AG04450 (cell line): ENCODE results near the gene MRGPRF. TPM values are rescaled to one million over a fixed set of nuclear protein-coding genes. Genes with fewer than 3 reads are reported as not detected.

Experiments used
- CTCF ChIA-PET: fragments of 300-600, 350-600 bp; formaldehyde crosslinking; extraction: SDS; loops from one replicate; lab custom pipeline; 2022; ENCODE audit warnings: antibody characterized with exemption, inconsistent platforms; lab: Charles Lee
- POLR2A ChIA-PET: fragments of 350-600 bp; formaldehyde crosslinking; extraction: SDS; loops from one replicate; lab custom pipeline; 2021; ENCODE audit warnings: antibody characterized with exemption, inconsistent platforms; lab: Yijun Ruan, JAX
- DNase-seq: peaks from one replicate; pipeline ENCODE4 v3.0.0-alpha.2; 2011; ENCODE audit warnings: low read depth, low spot score
- H3K27ac ChIP-seq: one replicate; pipeline ENCODE4 v1.5.1; 2012; ENCODE audit warnings: low read depth, low read length, control low read depth
- H3K27me3 ChIP-seq: one replicate; pipeline ENCODE4 v1.6.0; 2012; ENCODE audit warnings: low read length; ENCODE audit not compliant: control insufficient read depth, insufficient read depth
- H3K4me3 ChIP-seq: 2 replicates; pipeline ENCODE4 v1.5.1; 2011; ENCODE audit warnings: mild to moderate bottlenecking, low read depth, low read length, control low read depth
- H3K9me3 ChIP-seq: 2 replicates; pipeline ENCODE4 v1.5.1; 2012; ENCODE audit warnings: low read length; ENCODE audit not compliant: control insufficient read depth, insufficient read depth
- CTCF ChIP-seq: IDR thresholded peaks from 2 replicates; pipeline ENCODE4 v1.5.1; 2011; ENCODE audit warnings: low read depth, low read length, control low read depth, inconsistent platforms
- polyA plus RNA-seq: library from polyadenylated mRNA; depleted of rRNA; stranded (reverse); fragments of >200 nt; gene quantifications from 2 replicates; pipeline ENCODE4 v1.2.3, GENCODE V29; 2011

Gene MRGPRF
- polyA plus RNA-seq, 1 experiment, result 28.6 TPM

GRCh38 chr11:68980776-68981065 lies 32.3 kb downstream of the MRGPRF start, which contains the start of gene MRGPRD:
MRGPRD (minus strand) TSS chr11:68980986; CDS start chr11:68980986, 0 bp downstream.
- H3K9me3 ChIP-seq, result no peaks in the 10 kb centered on the region; the same call in 1 of the 2 replicates
- no peak within 1 kb of the TSS for H3K4me3 ChIP-seq
- no peak within 1 kb of the TSS for H3K27ac ChIP-seq
- no peak for TF ChIP-seq CTCF
- no peak for DNase-seq
- ChIA-PET CTCF (interaction anchor here (1.2 kb wide), 1 partner anchor 109 kb away, joined by 4 read pairs; no protein-coding TSS in a partner anchor), POLR2A (no interaction called here)
- peaks cover 33% of the 10 kb centered on the region for H3K27me3 ChIP-seq

- no peaks in the 10 kb centered on the region; the same call in 1 of the 2 replicates for H3K9me3 ChIP-seq
- ChIA-PET POLR2A (no interaction called here), CTCF (interaction anchor here (1.2 kb wide), 1 partner anchor 110 kb away, joined by 4 read pairs; no protein-coding TSS in a partner anchor)
- H3K4me3 ChIP-seq, result no peak overlapping the region
- H3K27ac ChIP-seq, result no peak overlapping the region
- peaks cover 33% of the 10 kb centered on the region for H3K27me3 ChIP-seq
- no peak for DNase-seq
- no peak for TF ChIP-seq CTCF
Observed at GRCh38 chr11:68979931-68980775, 32.9 kb downstream of the MRGPRF start.

GRCh38 chr11:68978931-68979594 lies 34.0 kb downstream of the MRGPRF start:
- TF ChIP-seq CTCF, result no peak
- Histone ChIP-seq H3K27me3 (peaks cover 29% of the 10 kb centered on the region), H3K9me3 (peaks cover 6% of the 10 kb centered on the region; the same call in 1 of the 2 replicates), H3K27ac (no peak overlapping the region), H3K4me3 (no peak overlapping the region)
- ChIA-PET CTCF (no interaction called here), POLR2A (no interaction called here)
- DNase-seq, result no peak

GRCh38 chr11:68978626-68978930 lies 34.5 kb downstream of the MRGPRF start:
- H3K4me3 ChIP-seq, result no peak overlapping the region
- POLR2A ChIA-PET, result no interaction called here
- CTCF ChIA-PET, result no interaction called here
- H3K27ac ChIP-seq, result no peak overlapping the region
- peaks cover 6% of the 10 kb centered on the region; the same call in 1 of the 2 replicates for H3K9me3 ChIP-seq
- peaks cover 29% of the 10 kb centered on the region for H3K27me3 ChIP-seq
- DNase-seq, result no peak
- TF ChIP-seq CTCF, result no peak
